PFSK-1 (cell line): ENCODE results near the gene MTFMT.

ENCODE experiments used
- FOXP2 ChIP-seq: optimal IDR thresholded peaks from 2 replicates; pipeline ENCODE3; 2011; ENCODE audit warnings: borderline replicate concordance, control low read depth, inconsistent platforms; ENCODE audit not compliant: insufficient read depth; ENCODE audit errors: extremely low read length, extremely low read depth
- POLR2AphosphoS5 ChIP-seq: IDR thresholded peaks from 2 replicates; pipeline ENCODE4 v1.6.1; 2012; ENCODE audit warnings: low read depth, mild to moderate bottlenecking, control low read depth, low read length, moderate library complexity
- REST ChIP-seq, 2 experiments: IDR thresholded peaks; 2 replicates each; pipeline versions ENCODE4 v1.6.1 to v1.8.0; 2011 to 2012; ENCODE audit warnings: low read depth in 2 of 2, low read length in 2 of 2, control low read depth in 1 of 2, inconsistent platforms in 1 of 2, mild to moderate bottlenecking in 1 of 2, moderate library complexity in 1 of 2; ENCODE audit not compliant: insufficient read depth in 1 of 2
- SIN3A ChIP-seq: IDR thresholded peaks from 2 replicates; pipeline ENCODE4 v1.6.1; 2012; ENCODE audit warnings: mild to moderate bottlenecking, low read length, moderate library complexity, borderline replicate concordance; ENCODE audit not compliant: insufficient read depth
- TAF1 ChIP-seq: IDR thresholded peaks from 2 replicates; pipeline ENCODE4 v1.6.1; 2012; ENCODE audit warnings: low read length, control low read depth, borderline replicate concordance; ENCODE audit not compliant: insufficient read depth

Gene MTFMT

DNA sequence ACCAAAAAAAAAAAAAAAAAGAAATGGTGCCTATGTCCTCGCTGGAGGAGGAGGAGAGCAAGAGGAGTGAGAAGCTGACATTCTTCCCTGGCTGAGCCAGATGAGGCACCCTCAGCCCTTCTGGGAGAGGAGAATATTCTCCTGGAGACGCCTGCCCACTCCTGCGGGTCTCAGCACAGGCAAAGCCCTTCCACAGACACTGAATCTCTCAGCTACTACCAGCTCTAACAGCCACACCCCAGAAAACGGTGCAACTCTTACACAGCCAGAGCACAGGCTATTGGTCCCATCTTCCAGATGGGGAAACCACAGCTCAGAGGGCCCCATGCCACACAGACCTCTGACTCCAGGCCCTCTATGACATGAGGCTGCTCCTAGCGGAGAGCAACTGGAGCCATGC, 32.6 kb upstream of the MTFMT start:
- no peak for TF ChIP-seq POLR2AphosphoS5
- no peak for TF ChIP-seq TAF1
- no peak for TF ChIP-seq REST (IDR thresholded peaks at IDR 0.05; ENCODE audit: insufficient read depth in 1 of 2, low read depth in 2 of 2, low read length in 2 of 2)
- TF ChIP-seq FOXP2, result no peak
- TF ChIP-seq SIN3A, result no peak

GRCh38 chr15:65060641-65061397, 31.4 kb upstream of the MTFMT start:
- TF ChIP-seq SIN3A (no peak), REST (IDR thresholded peaks at IDR 0.05; ENCODE audit: insufficient read depth in 1 of 2, low read depth in 2 of 2, low read length in 2 of 2) (no peak), FOXP2 (no peak), POLR2AphosphoS5 (no peak), TAF1 (no peak)

- TF ChIP-seq TAF1, result no peak
- no peak for TF ChIP-seq FOXP2
- no peak for TF ChIP-seq POLR2AphosphoS5
- TF ChIP-seq REST (IDR thresholded peaks at IDR 0.05; ENCODE audit: insufficient read depth in 1 of 2, low read depth in 2 of 2, low read length in 2 of 2), result no peak
- no peak for TF ChIP-seq SIN3A
Measured at GRCh38 chr15:65059931-65060596, 30.6 kb upstream of the MTFMT start.

GRCh38 chr15:65059369-65059750, 29.9 kb upstream of the MTFMT start:
- no peak for TF ChIP-seq POLR2AphosphoS5
- TF ChIP-seq TAF1, result no peak
- TF ChIP-seq FOXP2, result no peak
- TF ChIP-seq SIN3A, result no peak
- no peak for TF ChIP-seq REST (IDR thresholded peaks at IDR 0.05; ENCODE audit: insufficient read depth in 1 of 2, low read depth in 2 of 2, low read length in 2 of 2)
